Trophoblast cell (in vitro differentiated cells and primary cell): Measurements from ENCODE around the gene LRATD1.
A peak's percentile ranks its signal among the peaks of the same experiment; 100 is the strongest.

Source experiments
- DNase-seq, 2 donors: peaks; one replicate each; pipeline ENCODE4 v3.0.0-alpha.2; 2016
- H2AFZ ChIP-seq: 2 replicates; pipeline ENCODE4 v1.6.1; 2013; ENCODE audit warnings: low read length, moderate library complexity, mild to moderate bottlenecking; ENCODE audit not compliant: insufficient read depth, poor library complexity
- H2AK5ac ChIP-seq: 2 replicates; pipeline ENCODE4 v1.6.1; 2013; ENCODE audit warnings: mild to moderate bottlenecking, low read length
- H2BK120ac ChIP-seq: 2 replicates; pipeline ENCODE4 v1.6.1; 2013; ENCODE audit warnings: low read length, mild to moderate bottlenecking, moderate library complexity; ENCODE audit not compliant: insufficient read depth, poor library complexity
- H2BK12ac ChIP-seq: 2 replicates; pipeline ENCODE4 v1.6.1; 2013; ENCODE audit warnings: mild to moderate bottlenecking, low read length, moderate library complexity
- H2BK5ac ChIP-seq: 2 replicates; pipeline ENCODE4 v1.6.1; 2013; ENCODE audit warnings: low read length, low read depth, moderate library complexity, mild to moderate bottlenecking; ENCODE audit not compliant: poor library complexity
- H3K14ac ChIP-seq: 2 replicates; pipeline ENCODE4 v1.6.1; 2013; ENCODE audit warnings: mild to moderate bottlenecking, low read length
- H3K18ac ChIP-seq: 2 replicates; pipeline ENCODE4 v1.6.1; 2013; ENCODE audit warnings: mild to moderate bottlenecking, low read length
- H3K23ac ChIP-seq: 2 replicates; pipeline ENCODE4 v1.6.1; 2013; ENCODE audit warnings: low read length
- H3K27ac ChIP-seq: 2 replicates; pipeline ENCODE4 v1.5.1; 2013; ENCODE audit warnings: low read depth, mild to moderate bottlenecking, inconsistent platforms, low read length, moderate library complexity
- H3K27me3 ChIP-seq: 2 replicates; pipeline ENCODE4 v1.6.1; 2013; ENCODE audit warnings: inconsistent platforms, mild to moderate bottlenecking, low read length, moderate library complexity; ENCODE audit not compliant: insufficient read depth
- H3K36me3 ChIP-seq, 2 experiments: 1 replicate in 1 of 2; 2 replicates in 1 of 2; pipeline ENCODE4 v1.6.1; 2013; ENCODE audit warnings: low read length in 2 of 2, mild to moderate bottlenecking in 2 of 2, moderate library complexity in 1 of 2; ENCODE audit not compliant: insufficient read depth in 2 of 2, control insufficient read depth in 1 of 2
- H3K4ac ChIP-seq: 2 replicates; pipeline ENCODE4 v1.6.1; 2013; ENCODE audit warnings: low read depth, mild to moderate bottlenecking, low read length, moderate library complexity
- H3K4me1 ChIP-seq, 2 experiments: 1 replicate in 1 of 2; 2 replicates in 1 of 2; pipeline ENCODE4 v1.6.1; 2013; ENCODE audit warnings: low read length in 2 of 2, mild to moderate bottlenecking in 2 of 2, moderate library complexity in 1 of 2; ENCODE audit not compliant: insufficient read depth in 2 of 2, control insufficient read depth in 1 of 2
- H3K4me2 ChIP-seq: 2 replicates; pipeline ENCODE4 v1.6.1; 2013; ENCODE audit warnings: inconsistent platforms, mild to moderate bottlenecking, low read length, moderate library complexity
- H3K4me3 ChIP-seq: 2 replicates; pipeline ENCODE4 v1.5.1; 2013; ENCODE audit warnings: mild to moderate bottlenecking, low read depth, low read length, inconsistent platforms
- H3K79me1 ChIP-seq: one replicate; pipeline ENCODE4 v1.6.1; 2013; ENCODE audit warnings: low read length
- H3K79me2 ChIP-seq: 2 replicates; pipeline ENCODE4 v1.6.1; 2013; ENCODE audit warnings: low read length, mild to moderate bottlenecking; ENCODE audit not compliant: control insufficient read depth, insufficient read depth, poor library complexity
- H3K9ac ChIP-seq: 2 replicates; pipeline ENCODE4 v1.6.1; 2013; ENCODE audit warnings: mild to moderate bottlenecking, low read length
- H3K9me3 ChIP-seq: 2 replicates; pipeline ENCODE4 v1.6.1; 2013; ENCODE audit warnings: low read depth, mild to moderate bottlenecking, control low read depth, inconsistent platforms, low read length; ENCODE audit not compliant: insufficient read depth
- H4K12ac ChIP-seq: 2 replicates; pipeline ENCODE4 v1.6.1; 2013; ENCODE audit warnings: low read depth, mild to moderate bottlenecking, low read length, moderate library complexity
- H4K8ac ChIP-seq: 2 replicates; pipeline ENCODE4 v1.6.1; 2013; ENCODE audit warnings: low read depth, mild to moderate bottlenecking, low read length, moderate library complexity
- H4K91ac ChIP-seq: one replicate; pipeline ENCODE4 v1.6.1; 2013; ENCODE audit warnings: low read depth, mild to moderate bottlenecking, low read length, moderate library complexity
- WGBS: extraction: QIAGEN DNeasy Blood & Tissue Kit; methylation state at CpG from one replicate; pipeline ENCODE4 v1.1.7; 2013; ENCODE audit warnings: missing lambda C conversion rate; ENCODE audit not compliant: insufficient read length, insufficient coverage; ENCODE audit errors: extremely low coverage; 5-methylcytosine and 5-hydroxymethylcytosine counted together

The LRATD1 gene

GRCh38 chr2:14661163-14661562 lies 28.6 kb downstream of the LRATD1 start:
- no peak overlapping the region for H3K4me3 ChIP-seq
- peak in 1 of 2 donors; percentile 8 for DNase-seq
- H3K4ac ChIP-seq: no peak overlapping the region
- H4K8ac ChIP-seq: no peak overlapping the region
- H3K27me3 ChIP-seq: no peaks in the 10 kb centered on the region
- H3K14ac ChIP-seq: no peak overlapping the region
- H2AK5ac ChIP-seq: no peak overlapping the region
- H4K91ac ChIP-seq: no peak overlapping the region
- no peak overlapping the region for H3K4me2 ChIP-seq
- no peak overlapping the region for H3K27ac ChIP-seq
- H3K36me3 ChIP-seq: no peaks in the 10 kb centered on the region
- H3K9ac ChIP-seq: no peak overlapping the region
- no peaks in the 10 kb centered on the region for H3K4me1 ChIP-seq
- H3K79me2 ChIP-seq: no peaks in the 10 kb centered on the region
- H3K23ac ChIP-seq: no peak overlapping the region
- no peak overlapping the region for H2BK5ac ChIP-seq
- no CpG with 5 or more reads among the region's 3 CpGs for WGBS
- H2BK120ac ChIP-seq: no peak overlapping the region
- no peak overlapping the region for H2AFZ ChIP-seq
- no peaks in the 10 kb centered on the region for H3K79me1 ChIP-seq
- no peak overlapping the region for H3K18ac ChIP-seq
- no peaks in the 10 kb centered on the region for H3K9me3 ChIP-seq
- H2BK12ac ChIP-seq: no peak overlapping the region
- H4K12ac ChIP-seq: no peak overlapping the region

GRCh38 chr2:14673351-14673875 lies 40.9 kb downstream of the LRATD1 start:
- no peaks in the 10 kb centered on the region for H3K79me2 ChIP-seq
- no peaks in the 10 kb centered on the region for H3K27me3 ChIP-seq
- no peak overlapping the region for H4K8ac ChIP-seq
- H3K4ac ChIP-seq: no peak overlapping the region
- no peak overlapping the region for H2BK120ac ChIP-seq
- H3K79me1 ChIP-seq: no peaks in the 10 kb centered on the region
- no peaks in the 10 kb centered on the region for H3K4me1 ChIP-seq
- no peak overlapping the region for H3K4me3 ChIP-seq
- H2BK12ac ChIP-seq: no peak overlapping the region
- H2AFZ ChIP-seq: no peak overlapping the region
- no peak overlapping the region for H3K23ac ChIP-seq
- H3K27ac ChIP-seq: no peak overlapping the region
- H3K36me3 ChIP-seq: no peaks in the 10 kb centered on the region
- H4K91ac ChIP-seq: no peak overlapping the region
- H3K18ac ChIP-seq: no peak overlapping the region
- no peak overlapping the region for H3K9ac ChIP-seq
- H3K4me2 ChIP-seq: no peak overlapping the region
- no CpG with 5 or more reads among the region's 8 CpGs for WGBS
- no peak overlapping the region for H4K12ac ChIP-seq
- no peaks in the 10 kb centered on the region for H3K9me3 ChIP-seq
- H3K14ac ChIP-seq: no peak overlapping the region
- no peak overlapping the region for H2AK5ac ChIP-seq
- no peak overlapping the region for H2BK5ac ChIP-seq
- no peak for DNase-seq

- H2AK5ac ChIP-seq: no peak overlapping the region
- no peaks in the 10 kb centered on the region for H3K4me1 ChIP-seq
- no peak overlapping the region for H3K14ac ChIP-seq
- H3K36me3 ChIP-seq: no peaks in the 10 kb centered on the region
- no CpG with 5 or more reads among the region's 1 CpG for WGBS
- no peak overlapping the region for H3K4ac ChIP-seq
- DNase-seq: no peak
- H3K79me2 ChIP-seq: no peaks in the 10 kb centered on the region
- H4K91ac ChIP-seq: no peak overlapping the region
- H2BK120ac ChIP-seq: no peak overlapping the region
- no peak overlapping the region for H3K4me3 ChIP-seq
- no peaks in the 10 kb centered on the region for H3K9me3 ChIP-seq
- H4K12ac ChIP-seq: no peak overlapping the region
- no peak overlapping the region for H2BK12ac ChIP-seq
- H3K9ac ChIP-seq: no peak overlapping the region
- no peaks in the 10 kb centered on the region for H3K27me3 ChIP-seq
- no peak overlapping the region for H3K18ac ChIP-seq
- no peak overlapping the region for H2AFZ ChIP-seq
- H3K27ac ChIP-seq: no peak overlapping the region
- no peak overlapping the region for H3K4me2 ChIP-seq
- H2BK5ac ChIP-seq: no peak overlapping the region
- H3K23ac ChIP-seq: no peak overlapping the region
- no peak overlapping the region for H4K8ac ChIP-seq
- H3K79me1 ChIP-seq: no peaks in the 10 kb centered on the region
Measured at GRCh38 chr2:14675489-14675888, 43.0 kb downstream of the LRATD1 start.

- Histone ChIP-seq H2AFZ (no peak overlapping the region), H4K91ac (no peak overlapping the region), H3K27me3 (no peaks in the 10 kb centered on the region), H3K4me3 (no peak overlapping the region), H3K36me3 (no peaks in the 10 kb centered on the region), H3K9ac (no peak overlapping the region), H3K9me3 (no peaks in the 10 kb centered on the region), H3K27ac (no peak overlapping the region), H3K79me2 (no peaks in the 10 kb centered on the region), H3K18ac (no peak overlapping the region), H2BK12ac (no peak overlapping the region), H2BK120ac (no peak overlapping the region), H3K23ac (peak overlapping the region; percentile 40), H3K4me1 (no peaks in the 10 kb centered on the region), H2BK5ac (no peak overlapping the region), H4K12ac (no peak overlapping the region), H2AK5ac (no peak overlapping the region), H3K4me2 (no peak overlapping the region), H3K14ac (no peak overlapping the region), H3K79me1 (no peaks in the 10 kb centered on the region), H3K4ac (no peak overlapping the region), H4K8ac (no peak overlapping the region)
- no peak for DNase-seq
Measured at GRCh38 chr2:14676371-14676770, 43.9 kb downstream of the LRATD1 start.
